Stomach (tissue), 4 donors: Measurements from ENCODE around the gene HS3ST1.

ENCODE experiments used
- POLR2A ChIP-seq, 4 donors: fragments of 450-650 bp; IDR thresholded peaks; one replicate each; pipeline ENCODE4 v1.6.1; 2016; ENCODE audit warnings: antibody characterized with exemption in 4 of 4, control low read depth in 2 of 4, mild to moderate bottlenecking in 1 of 4, moderate library complexity in 1 of 4
- POLR2AphosphoS5 ChIP-seq, 3 donors: sonication (generic); formaldehyde crosslinking; IDR thresholded peaks; one replicate each; pipeline ENCODE4 v1.6.1; 2016; ENCODE audit warnings: antibody characterized with exemption in 3 of 3
- TF ChIP-seq, protein P1 (sequence below), 7 experiments: fragments of 450-650 bp in 4 of 7; fragments of 200-600 bp in 3 of 7; sonication (generic) in 3 of 7; IDR thresholded peaks; one replicate each; pipeline ENCODE4 v1.5.1; 2016 to 2019; ENCODE audit warnings: antibody characterized with exemption in 7 of 7, control low read depth in 2 of 7, mild to moderate bottlenecking in 1 of 7

DNA sequence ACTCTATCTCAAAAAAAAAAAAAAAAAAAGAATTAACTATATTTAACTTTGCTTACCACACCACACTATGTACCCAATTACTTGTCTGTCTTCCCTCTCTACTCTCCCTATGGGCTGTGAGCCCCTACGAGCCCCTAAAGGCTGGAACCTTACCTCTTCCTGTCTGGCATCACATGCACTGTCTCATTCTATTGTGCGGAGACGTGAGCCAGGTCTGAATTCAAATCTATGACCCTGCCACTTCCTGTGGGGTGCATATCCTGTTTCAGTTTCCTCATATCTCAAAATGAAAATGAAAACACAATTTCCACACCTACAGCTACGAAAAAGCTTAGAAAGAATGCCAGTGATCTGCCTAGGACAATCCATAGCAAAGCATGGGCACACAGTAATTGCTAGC lies 42.9 kb upstream of the HS3ST1 start:
- TF ChIP-seq, protein P1, sequence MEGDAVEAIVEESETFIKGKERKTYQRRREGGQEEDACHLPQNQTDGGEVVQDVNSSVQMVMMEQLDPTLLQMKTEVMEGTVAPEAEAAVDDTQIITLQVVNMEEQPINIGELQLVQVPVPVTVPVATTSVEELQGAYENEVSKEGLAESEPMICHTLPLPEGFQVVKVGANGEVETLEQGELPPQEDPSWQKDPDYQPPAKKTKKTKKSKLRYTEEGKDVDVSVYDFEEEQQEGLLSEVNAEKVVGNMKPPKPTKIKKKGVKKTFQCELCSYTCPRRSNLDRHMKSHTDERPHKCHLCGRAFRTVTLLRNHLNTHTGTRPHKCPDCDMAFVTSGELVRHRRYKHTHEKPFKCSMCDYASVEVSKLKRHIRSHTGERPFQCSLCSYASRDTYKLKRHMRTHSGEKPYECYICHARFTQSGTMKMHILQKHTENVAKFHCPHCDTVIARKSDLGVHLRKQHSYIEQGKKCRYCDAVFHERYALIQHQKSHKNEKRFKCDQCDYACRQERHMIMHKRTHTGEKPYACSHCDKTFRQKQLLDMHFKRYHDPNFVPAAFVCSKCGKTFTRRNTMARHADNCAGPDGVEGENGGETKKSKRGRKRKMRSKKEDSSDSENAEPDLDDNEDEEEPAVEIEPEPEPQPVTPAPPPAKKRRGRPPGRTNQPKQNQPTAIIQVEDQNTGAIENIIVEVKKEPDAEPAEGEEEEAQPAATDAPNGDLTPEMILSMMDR (IDR thresholded peaks at IDR 0.05), result no peak
- TF ChIP-seq POLR2AphosphoS5 (IDR thresholded peaks at IDR 0.05) (peak in 2 of 3 donors; percentile 43 to 52), POLR2A (IDR thresholded peaks at IDR 0.05) (no peak)
